Measurements from ENCODE around the gene TRIM38. TPM values are rescaled to one million over a fixed set of nuclear protein-coding genes. Genes with fewer than 3 reads are reported as not detected.
A peak's percentile ranks its signal among the peaks of the same experiment; 100 is the strongest.

TRIM38 gene, protein sequence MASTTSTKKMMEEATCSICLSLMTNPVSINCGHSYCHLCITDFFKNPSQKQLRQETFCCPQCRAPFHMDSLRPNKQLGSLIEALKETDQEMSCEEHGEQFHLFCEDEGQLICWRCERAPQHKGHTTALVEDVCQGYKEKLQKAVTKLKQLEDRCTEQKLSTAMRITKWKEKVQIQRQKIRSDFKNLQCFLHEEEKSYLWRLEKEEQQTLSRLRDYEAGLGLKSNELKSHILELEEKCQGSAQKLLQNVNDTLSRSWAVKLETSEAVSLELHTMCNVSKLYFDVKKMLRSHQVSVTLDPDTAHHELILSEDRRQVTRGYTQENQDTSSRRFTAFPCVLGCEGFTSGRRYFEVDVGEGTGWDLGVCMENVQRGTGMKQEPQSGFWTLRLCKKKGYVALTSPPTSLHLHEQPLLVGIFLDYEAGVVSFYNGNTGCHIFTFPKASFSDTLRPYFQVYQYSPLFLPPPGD
- total RNA-seq = 7.6 TPM

GRCh38 chr6:25962149-25963127 lies at the start of gene TRIM38:
Gene TRIM38, plus strand, starts transcription at chr6:25962802. Its CDS starts 3,721 bp downstream, at chr6:25966523.
- Histone ChIP-seq H3K4me1 (peaks cover 9 to 29% of the 10 kb centered on the region in 2 donors), H3K9me3 (no peaks in the 10 kb centered on the region), H3K36me3 (peaks cover 14 to 23% of the 10 kb centered on the region in 2 donors), H3K27me3 (no peaks in the 10 kb centered on the region), H3K27ac (peak within 1 kb of the TSS; percentile 94 to 98), H3K4me3 (peak within 1 kb of the TSS; percentile 56 to 94)
- peak; percentile 55 to 93 for DNase-seq (ENCODE audit: low spot score in 2 of 2)
- intact Hi-C loops (cut with DNase I) = loop anchor here (1.0 to 5.0 kb wide), 2 partner anchors 30 to 40 kb away; no protein-coding TSS in a partner anchor
- no peak for TF ChIP-seq CTCF (IDR thresholded peaks at IDR 0.05)

GRCh38 chr6:25913741-25914140 lies 48.9 kb upstream of the TRIM38 start:
- no peaks in the 10 kb centered on the region for H3K27me3 ChIP-seq
- H3K4me3 ChIP-seq = no peak overlapping the region
- H3K27ac ChIP-seq = no peak overlapping the region
- H3K4me1 ChIP-seq = no peaks in the 10 kb centered on the region
- intact Hi-C loops (cut with DNase I) = no loop called here
- H3K36me3 ChIP-seq = no peaks in the 10 kb centered on the region
- TF ChIP-seq CTCF (IDR thresholded peaks at IDR 0.05) = no peak
- DNase-seq (ENCODE audit: low spot score in 2 of 2) = no peak
- H3K9me3 ChIP-seq = no peaks in the 10 kb centered on the region

DNA sequence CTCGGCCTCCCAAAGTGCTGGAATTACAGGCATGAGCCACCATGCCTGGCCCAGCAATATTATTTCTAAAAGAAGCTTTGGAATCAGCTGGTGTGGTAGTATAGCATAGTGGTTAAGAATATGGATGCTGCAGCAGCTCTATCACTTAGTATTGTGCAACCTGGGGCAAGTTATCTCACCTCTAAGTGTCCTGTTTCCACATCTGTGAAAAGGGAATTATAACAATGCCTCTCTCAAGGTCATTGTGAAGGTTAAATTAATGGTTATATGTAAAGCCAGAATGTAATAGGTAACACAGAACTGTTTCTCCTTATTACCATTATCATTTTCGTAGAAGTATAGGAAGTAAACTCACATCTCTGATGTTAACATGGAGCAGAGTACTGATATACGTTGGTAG lies 46.3 kb upstream of the TRIM38 start:
- Histone ChIP-seq H3K27me3 (no peaks in the 10 kb centered on the region), H3K27ac (no peak overlapping the region), H3K36me3 (no peaks in the 10 kb centered on the region), H3K9me3 (no peaks in the 10 kb centered on the region), H3K4me3 (no peak overlapping the region), H3K4me1 (no peaks in the 10 kb centered on the region)
- intact Hi-C loops (cut with DNase I) = no loop called here
- no peak for DNase-seq (ENCODE audit: low spot score in 2 of 2)
- no peak for TF ChIP-seq CTCF (IDR thresholded peaks at IDR 0.05)

GRCh38 chr6:25916789-25917490 lies 45.7 kb upstream of the TRIM38 start:
- no peak for TF ChIP-seq CTCF (IDR thresholded peaks at IDR 0.05)
- no peaks in the 10 kb centered on the region for H3K27me3 ChIP-seq
- H3K36me3 ChIP-seq = no peaks in the 10 kb centered on the region
- DNase-seq (ENCODE audit: low spot score in 2 of 2) = no peak
- no peak overlapping the region for H3K27ac ChIP-seq
- no peaks in the 10 kb centered on the region for H3K9me3 ChIP-seq
- peaks cover 0 to 2% of the 10 kb centered on the region in 2 donors for H3K4me1 ChIP-seq
- no peak overlapping the region for H3K4me3 ChIP-seq
- intact Hi-C loops (cut with DNase I) = no loop called here

DNA sequence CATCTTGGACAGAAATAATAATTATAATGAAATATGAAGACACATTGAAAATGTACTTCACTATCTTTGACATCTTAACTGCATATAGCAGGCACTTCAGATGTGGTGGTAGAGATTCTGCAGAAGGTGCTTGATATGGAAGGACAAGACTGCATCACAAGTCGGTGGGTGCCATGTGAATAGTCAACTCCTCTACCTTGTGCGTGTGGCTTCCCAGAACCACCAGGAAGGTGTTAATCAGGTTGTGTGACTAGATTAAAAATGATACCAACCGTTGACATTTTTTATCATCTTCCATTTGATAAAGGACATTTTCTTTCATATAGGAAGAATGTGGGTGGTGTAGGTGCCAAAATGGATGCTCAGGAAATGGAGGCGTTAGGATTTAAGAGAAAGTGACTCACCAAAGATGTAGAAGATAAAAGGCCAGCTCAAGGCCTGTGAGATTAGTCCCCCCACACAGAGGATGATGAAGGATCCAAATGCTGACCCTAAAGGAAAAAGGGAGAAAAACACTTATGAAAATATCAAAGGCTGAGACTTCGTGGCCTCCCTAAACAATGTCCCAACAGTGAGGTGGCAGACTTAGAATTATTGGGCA lies 44.4 kb upstream of the TRIM38 start:
- Histone ChIP-seq H3K4me1 (peaks cover 0 to 5% of the 10 kb centered on the region in 2 donors), H3K9me3 (no peaks in the 10 kb centered on the region), H3K4me3 (no peak overlapping the region), H3K36me3 (no peaks in the 10 kb centered on the region), H3K27me3 (no peaks in the 10 kb centered on the region), H3K27ac (no peak overlapping the region)
- intact Hi-C loops (cut with DNase I) = no loop called here
- TF ChIP-seq CTCF (IDR thresholded peaks at IDR 0.05) = no peak
- no peak for DNase-seq (ENCODE audit: low spot score in 2 of 2)
